Large intestine (tissue), 3 donors: ENCODE data around the gene TBC1D22A. TPM values are rescaled to one million over a fixed set of nuclear protein-coding genes. Genes with fewer than 3 reads are reported as not detected.
A peak's percentile ranks its signal among the peaks of the same experiment; 100 is the strongest.
"Not testable (repeated sequence)": the region's sequence is repeated elsewhere in the genome, so short reads cannot be mapped to it uniquely, and the experiment has no call there.

ENCODE experiments used
- DNase-seq, 2 donors: peaks; one replicate each; pipeline versions ENCODE4 v3.0.0 to v3.0.0-alpha.2; 2013
- H3K27ac ChIP-seq: one replicate; pipeline ENCODE4 v1.5.1; 2013; ENCODE audit warnings: low read length
- H3K27me3 ChIP-seq: 2 replicates; pipeline ENCODE4 v1.6.1; 2013; ENCODE audit warnings: low read length; ENCODE audit not compliant: control insufficient read depth, insufficient read depth
- H3K36me3 ChIP-seq: 2 replicates; pipeline ENCODE4 v1.6.1; 2013; ENCODE audit warnings: low read length; ENCODE audit not compliant: control insufficient read depth, insufficient read depth
- H3K4me1 ChIP-seq: one replicate; pipeline ENCODE4 v1.6.1; 2013; ENCODE audit warnings: low read length; ENCODE audit not compliant: control insufficient read depth, insufficient read depth
- H3K4me3 ChIP-seq: one replicate; pipeline ENCODE4 v1.5.1; 2013; ENCODE audit warnings: low read length
- H3K9me3 ChIP-seq: one replicate; pipeline ENCODE4 v1.6.1; 2013; ENCODE audit warnings: mild to moderate bottlenecking, low read depth, low read length, moderate library complexity; ENCODE audit not compliant: control insufficient read depth
- WGBS: methylation state at CpG from one replicate; pipeline ENCODE4 v1.1.5; 2013; ENCODE audit warnings: low lambda C conversion rate; ENCODE audit not compliant: insufficient coverage; 5-methylcytosine and 5-hydroxymethylcytosine counted together
- polyA plus RNA-seq: library from polyadenylated mRNA; unstranded; fragments of 120-200 nt; gene quantifications from one replicate; pipeline ENCODE4 v1.2.1, GENCODE V29; 2013

TBC1D22A gene
- polyA plus RNA-seq, 1 donor = 21.5 TPM

GRCh38 chr22:46728470-46728869 lies 34.0 kb upstream of the TBC1D22A start:
- no peak for DNase-seq
- WGBS = no CpG with 5 or more reads among the region's 11 CpGs
- H3K4me1 ChIP-seq = peaks cover 24% of the 10 kb centered on the region
- H3K9me3 ChIP-seq = no peaks in the 10 kb centered on the region
- H3K27me3 ChIP-seq = no peaks in the 10 kb centered on the region
- H3K27ac ChIP-seq = no peak overlapping the region
- H3K36me3 ChIP-seq = peaks cover 50% of the 10 kb centered on the region
- no peak overlapping the region for H3K4me3 ChIP-seq

- Histone ChIP-seq H3K27ac (peak overlapping the region; percentile 75), H3K36me3 (peaks cover 38% of the 10 kb centered on the region), H3K4me1 (peaks cover 41% of the 10 kb centered on the region), H3K9me3 (no peaks in the 10 kb centered on the region), H3K27me3 (no peaks in the 10 kb centered on the region), H3K4me3 (no peak overlapping the region)
- no peak for DNase-seq
- WGBS = no CpG with 5 or more reads among the region's 9 CpGs
Measured at GRCh38 chr22:46730568-46731245, 31.7 kb upstream of the TBC1D22A start.

GRCh38 chr22:46731246-46732040 lies 31.0 kb upstream of the TBC1D22A start:
- Histone ChIP-seq H3K9me3 (no peaks in the 10 kb centered on the region), H3K27me3 (no peaks in the 10 kb centered on the region), H3K4me1 (peaks cover 49% of the 10 kb centered on the region), H3K4me3 (no peak overlapping the region), H3K27ac (peak overlapping the region; percentile 75), H3K36me3 (peaks cover 35% of the 10 kb centered on the region)
- whole genome bisulfite sequencing = no CpG with 5 or more reads among the region's 22 CpGs
- DNase-seq = peak; percentile 84 to 91

- no peaks in the 10 kb centered on the region for H3K9me3 ChIP-seq
- no peak for DNase-seq
- H3K36me3 ChIP-seq = peaks cover 34% of the 10 kb centered on the region
- no peaks in the 10 kb centered on the region for H3K27me3 ChIP-seq
- WGBS = no CpG with 5 or more reads among the region's 14 CpGs
- H3K27ac ChIP-seq = peak overlapping the region; percentile 75
- no peak overlapping the region for H3K4me3 ChIP-seq
- H3K4me1 ChIP-seq = peaks cover 54% of the 10 kb centered on the region
Measured at GRCh38 chr22:46732041-46732379, 30.4 kb upstream of the TBC1D22A start.

GRCh38 chr22:46732513-46732912 lies 29.9 kb upstream of the TBC1D22A start:
- no peaks in the 10 kb centered on the region for H3K27me3 ChIP-seq
- H3K4me1 ChIP-seq = peaks cover 54% of the 10 kb centered on the region
- DNase-seq = no peak
- no peak overlapping the region for H3K27ac ChIP-seq
- H3K36me3 ChIP-seq = peaks cover 32% of the 10 kb centered on the region
- H3K9me3 ChIP-seq = no peaks in the 10 kb centered on the region
- WGBS = no CpG with 5 or more reads among the region's 7 CpGs
- H3K4me3 ChIP-seq = no peak overlapping the region

GRCh38 chr22:46734213-46734722 lies 28.2 kb upstream of the TBC1D22A start:
- WGBS = 13% methylated on average over 4 of the region's 12 CpGs
- H3K36me3 ChIP-seq = peaks cover 17% of the 10 kb centered on the region
- H3K27me3 ChIP-seq, H3K9me3 ChIP-seq, H3K4me3 ChIP-seq: not testable (repeated sequence)
- peak overlapping the region; percentile 72 for H3K27ac ChIP-seq
- DNase-seq = peak in 1 of 2 donors; percentile 44
- H3K4me1 ChIP-seq = peaks cover 49% of the 10 kb centered on the region

GRCh38 chr22:46734830-46735453 lies 27.5 kb upstream of the TBC1D22A start:
- Histone ChIP-seq H3K4me3 (no peak overlapping the region), H3K27ac (peak overlapping the region; percentile 72), H3K4me1 (peaks cover 56% of the 10 kb centered on the region), H3K9me3 (no peaks in the 10 kb centered on the region), H3K36me3 (peaks cover 13% of the 10 kb centered on the region), H3K27me3 (no peaks in the 10 kb centered on the region)
- 0% methylated on average over 1 of the region's 12 CpGs for WGBS
- DNase-seq = peak in 1 of 2 donors; percentile 63

GRCh38 chr22:46735747-46736608 lies 26.5 kb upstream of the TBC1D22A start:
- peaks cover 12% of the 10 kb centered on the region for H3K36me3 ChIP-seq
- WGBS = no CpG with 5 or more reads among the region's 13 CpGs
- H3K27me3 ChIP-seq = no peaks in the 10 kb centered on the region
- H3K4me3 ChIP-seq = peak overlapping the region; percentile 76
- no peak for DNase-seq
- H3K4me1 ChIP-seq = peaks cover 60% of the 10 kb centered on the region
- H3K27ac ChIP-seq = peak overlapping the region; percentile 72
- H3K9me3 ChIP-seq = peaks cover under 1% of the 10 kb centered on the region

- Histone ChIP-seq H3K9me3 (peaks cover 3% of the 10 kb centered on the region), H3K27me3 (no peaks in the 10 kb centered on the region), H3K27ac (peak overlapping the region; percentile 72), H3K4me3 (peak overlapping the region; percentile 76), H3K4me1 (peaks cover 60% of the 10 kb centered on the region), H3K36me3 (peaks cover 5% of the 10 kb centered on the region)
- no CpG with 5 or more reads among the region's 8 CpGs for WGBS
- DNase-seq = peak in 1 of 2 donors; percentile 34
Measured at GRCh38 chr22:46736705-46737104, 25.7 kb upstream of the TBC1D22A start.
